Measurements from ENCODE around the gene RTCA.
"Not testable (repeated sequence)": the region's sequence is repeated elsewhere in the genome, so short reads cannot be mapped to it uniquely, and the experiment has no call there.

RTCA gene

GRCh38 chr1:100313382-100313781, 47.4 kb downstream of the RTCA start:
- no peak for DNase-seq

GRCh38 chr1:100316622-100317021, 50.6 kb downstream of the RTCA start:
- DNase-seq = no peak

- DNase-seq = no peak
These were observed 54.5 kb downstream of the RTCA start for GRCh38 chr1:100320311-100321099.

- no peak for DNase-seq
These were observed 55.1 kb downstream of the RTCA start for GRCh38 chr1:100321100-100321493.

- no peak for DNase-seq
These were observed 55.5 kb downstream of the RTCA start for GRCh38 chr1:100321506-100321905.

DNA sequence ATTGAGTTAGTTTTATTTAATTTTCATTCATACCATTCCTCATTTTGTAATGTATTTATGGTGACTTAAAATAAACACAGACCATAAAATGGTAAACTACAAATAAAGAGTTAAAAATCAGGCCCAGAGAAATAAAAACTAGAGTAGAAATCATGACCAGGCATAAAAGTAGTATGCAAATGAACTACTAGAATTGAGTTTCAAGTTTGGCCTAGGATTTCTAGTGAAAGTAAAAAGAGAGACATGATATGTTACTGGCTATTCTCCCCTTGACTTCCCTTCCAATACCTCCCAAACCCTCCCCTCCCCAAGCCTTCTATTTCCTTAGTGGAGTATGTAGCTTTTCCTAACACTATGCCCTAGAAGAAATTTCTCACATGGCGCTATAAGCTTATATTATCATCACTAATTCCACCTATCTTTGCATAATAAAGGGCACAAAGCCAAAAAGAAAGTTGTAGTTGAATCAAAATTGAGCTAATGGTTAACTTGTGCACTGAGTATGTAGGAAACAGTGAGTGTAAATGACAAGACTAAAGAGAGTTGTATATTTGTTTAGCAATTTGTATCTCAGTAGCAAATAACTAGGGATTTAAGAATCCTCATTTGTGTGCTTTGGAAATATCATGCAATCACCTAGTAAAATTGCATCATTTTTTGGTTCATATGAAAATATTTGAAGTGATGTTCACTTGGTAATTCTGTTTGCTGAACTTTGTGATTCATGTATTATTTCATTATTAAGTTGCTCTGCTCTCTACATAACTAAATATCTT, 56.6 kb downstream of the RTCA start:
- DNase-seq = peak; percentile 25

GRCh38 chr1:100323419-100324106, 57.5 kb downstream of the RTCA start:
- DNase-seq = no peak

- no peak for DNase-seq
These were observed 59.7 kb downstream of the RTCA start for GRCh38 chr1:100325415-100326324.

- DNase-seq = not testable (repeated sequence)
These were observed 60.3 kb downstream of the RTCA start for GRCh38 chr1:100326325-100326670.

GRCh38 chr1:100328133-100328532, 62.1 kb downstream of the RTCA start:
- DNase-seq = no peak

DNA sequence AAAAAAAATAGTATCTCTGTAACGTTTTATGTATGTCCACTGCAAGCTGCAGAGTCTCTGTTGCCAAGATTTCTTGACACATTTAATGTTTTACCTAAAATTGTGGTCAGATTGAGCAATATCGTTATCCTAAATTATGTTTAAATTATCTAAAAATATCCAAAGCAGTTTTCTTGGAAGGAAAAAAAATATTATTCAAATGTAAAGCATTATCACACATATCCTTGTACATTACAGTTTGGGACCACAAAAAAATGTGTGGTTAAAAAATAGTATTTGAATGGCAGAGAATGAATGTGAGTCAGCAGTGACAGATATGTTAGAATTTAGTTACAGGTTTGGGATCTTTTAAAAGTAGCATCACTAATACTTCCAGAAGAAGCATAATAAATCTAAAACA, 65.1 kb downstream of the RTCA start:
- not testable (repeated sequence) for DNase-seq

DNA sequence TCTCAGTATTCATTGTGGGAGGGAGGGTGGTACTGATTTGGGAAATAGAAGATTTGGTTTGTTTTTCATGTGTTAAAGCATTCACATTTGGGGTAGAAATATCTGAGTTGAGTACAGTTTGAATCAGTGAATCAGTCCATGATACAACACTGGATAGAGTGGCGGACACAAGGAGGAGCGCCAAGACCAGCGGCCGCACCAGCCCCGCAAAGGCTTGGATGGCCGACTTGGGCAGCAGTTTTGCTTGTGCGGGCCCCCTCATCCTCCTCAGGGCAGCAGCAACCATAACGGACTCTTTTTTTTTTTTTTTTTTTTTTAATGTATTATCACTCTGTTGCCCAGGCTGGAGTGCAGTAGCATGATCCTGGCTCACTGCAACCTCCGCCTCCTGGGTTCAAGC, 66.3 kb downstream of the RTCA start:
- DNase-seq = no peak

- DNase-seq = no peak
These were observed 69.4 kb downstream of the RTCA start for GRCh38 chr1:100335436-100335835.

- DNase-seq = not testable (repeated sequence)
These were observed 71.9 kb downstream of the RTCA start for GRCh38 chr1:100337878-100338277.

- not testable (repeated sequence) for DNase-seq
These were observed 73.7 kb downstream of the RTCA start for GRCh38 chr1:100339735-100340134.

- no peak for DNase-seq
These were observed 74.5 kb downstream of the RTCA start for GRCh38 chr1:100340494-100340893.

DNA sequence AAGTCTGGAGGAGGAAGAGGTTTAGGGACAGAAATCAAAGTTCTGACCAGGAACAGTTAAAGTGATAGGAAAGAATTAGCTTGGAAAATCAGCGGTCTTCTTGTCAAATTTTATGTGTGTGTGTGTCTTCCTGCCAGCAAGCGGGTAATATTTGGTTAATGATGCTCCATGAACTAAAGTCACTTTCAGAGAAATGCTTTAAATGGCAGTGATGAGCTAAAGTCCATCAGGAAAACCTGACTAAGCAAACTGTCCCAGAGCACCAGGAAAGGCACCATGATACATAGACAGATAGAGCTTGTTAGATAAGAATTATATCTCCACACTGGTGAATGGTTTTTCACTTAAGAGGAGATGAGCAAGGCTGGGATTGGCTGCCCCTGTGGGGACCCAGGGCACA, 76.3 kb downstream of the RTCA start:
- DNase-seq = no peak
